ENCODE results near the gene SLC12A5. TPM values are rescaled to one million over a fixed set of nuclear protein-coding genes. Genes with fewer than 3 reads are reported as not detected.

SLC12A5 gene
- 0.30 and 1.3 TPM in 2 replicates for total RNA-seq

GRCh38 chr20:46028772-46029371 lies at the start of gene SLC12A5:
Gene SLC12A5 (plus strand): TSS chr20:46029215. CDS start chr20:46029345, 130 bp downstream.

DNA sequence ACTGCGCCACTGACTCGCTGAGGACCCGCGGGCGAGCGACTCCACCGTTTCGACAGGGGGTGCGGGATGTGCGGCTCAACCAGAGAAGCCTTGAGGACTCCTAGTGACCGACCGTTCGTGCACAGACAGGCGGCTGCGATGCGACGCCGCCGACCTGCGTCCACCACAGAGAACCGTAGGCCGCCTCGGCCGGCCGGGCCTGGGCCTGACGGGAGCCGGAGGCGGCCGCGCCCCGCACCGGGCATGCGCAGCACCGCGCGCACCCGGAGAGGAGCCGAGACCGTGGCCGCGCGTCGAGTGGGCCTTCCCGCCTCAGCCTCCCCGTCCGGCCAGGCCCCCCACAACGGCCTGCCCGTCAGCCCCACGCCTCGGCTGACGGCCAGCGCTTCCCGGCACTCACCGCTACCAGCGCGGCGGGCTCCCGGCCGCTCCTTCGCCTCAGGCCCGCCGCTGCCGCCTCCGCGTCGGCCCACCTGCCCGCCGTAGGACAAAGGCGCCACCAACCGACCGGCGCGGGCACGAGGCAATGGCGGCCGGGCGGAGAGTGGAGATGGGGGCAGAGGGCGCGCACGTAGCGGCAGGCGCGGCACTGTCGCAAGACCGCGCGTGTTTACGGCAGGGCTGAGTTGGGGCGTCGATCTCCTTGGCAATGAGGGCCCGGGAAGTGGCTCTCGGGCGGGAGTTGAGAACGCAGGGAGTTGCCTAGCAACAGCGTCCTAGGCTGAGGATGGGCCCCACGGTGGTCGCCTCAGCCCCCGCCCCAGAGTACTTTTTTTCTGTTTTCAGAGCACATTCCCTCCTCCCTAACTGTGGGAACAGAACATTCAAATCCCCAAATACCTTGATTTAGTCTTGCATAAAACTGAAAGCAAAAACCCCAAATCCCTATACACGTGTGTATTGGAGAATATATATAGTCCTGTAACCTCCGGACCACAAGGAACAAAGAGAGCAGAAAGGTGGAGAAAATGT lies 60.7 kb downstream of the SLC12A5 start, which contains the start of gene NCOA5:
Gene NCOA5 (minus strand): TSS at position 546 of the 972 bp plus-strand sequence. CDS start 10,538 bp downstream, outside the sequence.

Other genes with a start within 250 kb of the SLC12A5 start
- gene WFDC3, start 237.3 kb upstream of the SLC12A5 start, total RNA-seq = 0.89 TPM in 1 of 2 replicates, not detected in the other
- 10.7 and 13.4 TPM in 2 replicates for gene DNTTIP1, start 237.3 kb upstream of the SLC12A5 start, total RNA-seq
- gene UBE2C, start 216.6 kb upstream of the SLC12A5 start, total RNA-seq = 2.1 and 11.3 TPM in 2 replicates
- not detected in 2 replicates for gene TNNC2, start 201.9 kb upstream of the SLC12A5 start, total RNA-seq
- gene SNX21, start 195.4 kb upstream of the SLC12A5 start, total RNA-seq = 33.3 and 34.7 TPM in 2 replicates
- gene ACOT8, start 171.8 kb upstream of the SLC12A5 start, total RNA-seq = 23.4 and 43.1 TPM in 2 replicates
- gene ZSWIM3, start 171.6 kb upstream of the SLC12A5 start, total RNA-seq = 6.0 and 8.6 TPM in 2 replicates
- 2.7 and 4.1 TPM in 2 replicates for gene ZSWIM1, start 148.0 kb upstream of the SLC12A5 start, total RNA-seq
- gene SPATA25, start 141.6 kb upstream of the SLC12A5 start, total RNA-seq = 1.1 and 2.1 TPM in 2 replicates
- gene NEURL2, start 138.0 kb upstream of the SLC12A5 start, total RNA-seq = 3.3 and 7.1 TPM in 2 replicates
- gene CTSA, start 137.9 kb upstream of the SLC12A5 start, total RNA-seq = 94.6 and 108 TPM in 2 replicates
- gene PLTP, start 117.1 kb upstream of the SLC12A5 start, total RNA-seq = 17.8 and 27.7 TPM in 2 replicates
- gene PCIF1, start 94.5 kb upstream of the SLC12A5 start, total RNA-seq = 6.2 and 8.4 TPM in 2 replicates
- gene ZNF335, start 57.0 kb upstream of the SLC12A5 start, total RNA-seq = 12.2 and 16.2 TPM in 2 replicates
- 0.30 and 3.1 TPM in 2 replicates for gene MMP9, start 20.3 kb upstream of the SLC12A5 start, total RNA-seq
- gene NCOA5, start 60.7 kb downstream of the SLC12A5 start, total RNA-seq = 6.5 and 12.0 TPM in 2 replicates
- 2.0 and 3.9 TPM in 2 replicates for gene CD40, start 89.1 kb downstream of the SLC12A5 start, total RNA-seq